CD14-positive monocyte (primary cell): ENCODE measurements around the gene LDLR. TPM values are rescaled to one million over a fixed set of nuclear protein-coding genes. Genes with fewer than 3 reads are reported as not detected.

ENCODE experiments used
- DNase-seq, 3 donors: peaks; one replicate each; pipeline ENCODE4 v3.0.0-alpha.2; 2011 to 2022
- H2AFZ ChIP-seq: 2 replicates; pipeline ENCODE4 v1.6.0; 2012; ENCODE audit warnings: mild to moderate bottlenecking, low read depth, low read length, inconsistent platforms; ENCODE audit not compliant: insufficient read depth, poor library complexity, severe bottlenecking
- H3K27ac ChIP-seq, 2 donors: 1 replicate in 1 of 2; 2 replicates in 1 of 2; pipeline ENCODE4 v1.5.1; 2012 to 2013; ENCODE audit warnings: low read length in 2 of 2, control low read depth in 1 of 2, inconsistent platforms in 1 of 2, low read depth in 1 of 2, mild to moderate bottlenecking in 1 of 2
- H3K27me3 ChIP-seq, 2 donors: one replicate each; pipeline versions ENCODE4 v1.6.0 to v1.6.1; 2011 to 2013; ENCODE audit warnings: low read length in 2 of 2; ENCODE audit not compliant: control insufficient read depth in 2 of 2, insufficient read depth in 2 of 2
- H3K36me3 ChIP-seq, 2 donors: replicated peaks in 1 of 2; 1 replicate in 1 of 2; 2 replicates in 1 of 2; pipeline versions ENCODE4 v1.5.1 to v1.6.1; 2012 to 2013; ENCODE audit warnings: low read length in 2 of 2, control low read depth in 1 of 2, inconsistent platforms in 1 of 2, mild to moderate bottlenecking in 1 of 2; ENCODE audit not compliant: insufficient read depth in 2 of 2, control insufficient read depth in 1 of 2
- H3K4me1 ChIP-seq, 2 donors: 1 replicate in 1 of 2; 2 replicates in 1 of 2; pipeline versions ENCODE4 v1.5.1 to v1.6.1; 2012 to 2013; ENCODE audit warnings: low read length in 2 of 2, control low read depth in 1 of 2, inconsistent platforms in 1 of 2, mild to moderate bottlenecking in 1 of 2, moderate library complexity in 1 of 2; ENCODE audit not compliant: insufficient read depth in 2 of 2, control insufficient read depth in 1 of 2
- H3K4me2 ChIP-seq: replicated peaks from 2 replicates; pipeline ENCODE3; 2012; ENCODE audit warnings: low read length, moderate library complexity, mild to moderate bottlenecking; ENCODE audit not compliant: poor library complexity, severe bottlenecking; ENCODE audit errors: extremely low read depth
- H3K4me3 ChIP-seq, 3 experiments: fragments of 200-600 bp in 1 of 3; sonication (generic) in 1 of 3; replicated peaks in 1 of 3; 1 replicate in 2 of 3; 2 replicates in 1 of 3; pipeline ENCODE4 v1.5.1; 2011 to 2013; ENCODE audit warnings: low read length in 3 of 3, mild to moderate bottlenecking in 3 of 3, control low read depth in 2 of 3, low read depth in 2 of 3, inconsistent platforms in 1 of 3, moderate library complexity in 1 of 3
- H3K79me2 ChIP-seq: 2 replicates; pipeline ENCODE4 v1.6.0; 2012; ENCODE audit warnings: mild to moderate bottlenecking, control low read depth, inconsistent platforms, low read length, moderate library complexity; ENCODE audit not compliant: insufficient read depth
- H3K9ac ChIP-seq: 2 replicates; pipeline ENCODE4 v1.6.0; 2017; ENCODE audit warnings: low read length, mild to moderate bottlenecking; ENCODE audit not compliant: insufficient read depth, poor library complexity, severe bottlenecking
- H3K9me3 ChIP-seq, 2 donors: replicated peaks in 1 of 2; 1 replicate in 1 of 2; 2 replicates in 1 of 2; pipeline versions ENCODE4 v1.5.1 to v1.6.1; 2012 to 2013; ENCODE audit warnings: low read length in 2 of 2, control low read depth in 1 of 2; ENCODE audit not compliant: control insufficient read depth in 1 of 2, insufficient read depth in 1 of 2
- H4K20me1 ChIP-seq: 2 replicates; pipeline ENCODE4 v1.6.0; 2012; ENCODE audit warnings: mild to moderate bottlenecking, low read length, control low read depth, moderate library complexity; ENCODE audit not compliant: insufficient read depth
- H3K27ac Mint-ChIP-seq, 7 donors: one replicate each; pipeline ENCODE4 v1.8.0; 2020; ENCODE audit warnings: mild to moderate bottlenecking in 7 of 7, mixed read lengths in 7 of 7, moderate library complexity in 6 of 7, inconsistent platforms in 2 of 7
- H3K27me3 Mint-ChIP-seq, 3 donors: one replicate each; pipeline ENCODE4 v1.8.0; 2021 to 2022; ENCODE audit warnings: low read depth in 3 of 3, mild to moderate bottlenecking in 3 of 3, mixed read lengths in 3 of 3, moderate library complexity in 3 of 3, inconsistent platforms in 1 of 3
- H3K36me3 Mint-ChIP-seq, 2 donors: one replicate each; pipeline ENCODE4 v1.8.0; 2020; ENCODE audit warnings: mixed read lengths in 2 of 2, inconsistent platforms in 1 of 2, mild to moderate bottlenecking in 1 of 2
- H3K4me1 Mint-ChIP-seq: one replicate; pipeline ENCODE4 v1.8.0; 2020; ENCODE audit warnings: mild to moderate bottlenecking, mixed read lengths
- H3K4me3 Mint-ChIP-seq, 2 donors: one replicate each; pipeline ENCODE4 v1.8.0; 2020; ENCODE audit warnings: mild to moderate bottlenecking in 2 of 2, mixed read lengths in 2 of 2, moderate library complexity in 1 of 2
- H3K9me3 Mint-ChIP-seq, 7 donors: one replicate each; pipeline ENCODE4 v1.8.0; 2020 to 2022; ENCODE audit warnings: mixed read lengths in 7 of 7, mild to moderate bottlenecking in 6 of 7, moderate library complexity in 6 of 7, inconsistent platforms in 2 of 7
- WGBS: methylation state at CpG from one replicate; pipeline ENCODE4 v1.1.5; 2013; ENCODE audit warnings: missing lambda C conversion rate; ENCODE audit not compliant: insufficient coverage; 5-methylcytosine and 5-hydroxymethylcytosine counted together
- intact Hi-C, 2 donors: fragments of 100-400 bp; cut with micrococcal nuclease; formaldehyde crosslinking; loops; one replicate each; pipeline versions ENCODE4 v1.15.0 to v1.15.1; 2023
- polyA plus RNA-seq, 3 donors: library from polyadenylated mRNA; depleted of rRNA in 1 of 3; unstranded in 2 of 3; stranded (reverse) in 1 of 3; fragments of 300-500 nt in 2 of 3; fragments of >200 nt in 1 of 3; fragmentation: Illumina TruSeq in 2 of 3; gene quantifications; 1 replicate in 2 of 3; 2 replicates in 1 of 3; pipeline ENCODE4 v1.2.3, GENCODE V29; 2012 to 2021
- TF ChIP-seq, protein P1 (sequence below): fragments of 200-600 bp; IDR thresholded peaks from one replicate; pipeline ENCODE4 v1.8.0; 2022; ENCODE audit warnings: antibody characterized with exemption, mild to moderate bottlenecking

Gene LDLR
- polyA plus RNA-seq, 3 donors: 14.3 to 21.2 (median 19.8) TPM

DNA sequence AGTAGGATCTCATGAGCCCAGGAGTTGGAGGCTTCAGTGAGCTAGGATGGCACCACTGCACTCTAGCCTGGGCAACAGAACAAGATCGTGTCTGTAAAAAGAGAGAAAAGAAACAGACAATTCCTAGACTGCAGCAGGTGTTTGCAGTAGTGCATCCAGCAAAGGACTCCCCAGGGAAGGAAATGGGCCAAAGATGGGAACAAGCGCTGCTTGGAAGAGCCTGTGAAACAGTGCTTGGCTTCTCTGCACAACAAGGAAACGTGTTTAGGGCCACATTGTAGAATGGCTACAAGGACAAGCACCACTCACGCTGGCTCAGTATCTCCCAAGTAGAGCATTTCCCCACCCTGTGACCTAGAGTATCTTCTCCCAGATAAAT lies 35.5 kb upstream of the LDLR start:
- Histone ChIP-seq H3K4me2 (no peak overlapping the region), H3K9ac (no peak overlapping the region), H3K27ac (no peak overlapping the region), H3K79me2 (no peaks in the 10 kb centered on the region), H3K27me3 (peaks cover 0 to 15% of the 10 kb centered on the region in 2 donors), H4K20me1 (peaks cover 30% of the 10 kb centered on the region), H3K4me1 (peaks cover 17 to 21% of the 10 kb centered on the region in 2 donors), H3K9me3 (no peaks in the 10 kb centered on the region), H3K4me3 (no peak overlapping the region), H2AFZ (no peak overlapping the region), H3K36me3 (peaks cover 19 to 54% of the 10 kb centered on the region in 2 donors)
- Mint-ChIP-seq H3K4me1 (peaks cover 21% of the 10 kb centered on the region), H3K27ac (no peak overlapping the region), H3K4me3 (no peak overlapping the region), H3K36me3 (peaks cover 49 to 79% of the 10 kb centered on the region in 2 donors), H3K27me3 (peaks cover 1 to 26% (median 16%) of the 10 kb centered on the region in 3 donors), H3K9me3 (no peaks in the 10 kb centered on the region)
- TF ChIP-seq, protein P1, sequence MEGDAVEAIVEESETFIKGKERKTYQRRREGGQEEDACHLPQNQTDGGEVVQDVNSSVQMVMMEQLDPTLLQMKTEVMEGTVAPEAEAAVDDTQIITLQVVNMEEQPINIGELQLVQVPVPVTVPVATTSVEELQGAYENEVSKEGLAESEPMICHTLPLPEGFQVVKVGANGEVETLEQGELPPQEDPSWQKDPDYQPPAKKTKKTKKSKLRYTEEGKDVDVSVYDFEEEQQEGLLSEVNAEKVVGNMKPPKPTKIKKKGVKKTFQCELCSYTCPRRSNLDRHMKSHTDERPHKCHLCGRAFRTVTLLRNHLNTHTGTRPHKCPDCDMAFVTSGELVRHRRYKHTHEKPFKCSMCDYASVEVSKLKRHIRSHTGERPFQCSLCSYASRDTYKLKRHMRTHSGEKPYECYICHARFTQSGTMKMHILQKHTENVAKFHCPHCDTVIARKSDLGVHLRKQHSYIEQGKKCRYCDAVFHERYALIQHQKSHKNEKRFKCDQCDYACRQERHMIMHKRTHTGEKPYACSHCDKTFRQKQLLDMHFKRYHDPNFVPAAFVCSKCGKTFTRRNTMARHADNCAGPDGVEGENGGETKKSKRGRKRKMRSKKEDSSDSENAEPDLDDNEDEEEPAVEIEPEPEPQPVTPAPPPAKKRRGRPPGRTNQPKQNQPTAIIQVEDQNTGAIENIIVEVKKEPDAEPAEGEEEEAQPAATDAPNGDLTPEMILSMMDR: no peak
- intact Hi-C loops: no loop called here
- DNase-seq: no peak
- WGBS: 97% methylated on average over 4 of the region's 4 CpGs

DNA sequence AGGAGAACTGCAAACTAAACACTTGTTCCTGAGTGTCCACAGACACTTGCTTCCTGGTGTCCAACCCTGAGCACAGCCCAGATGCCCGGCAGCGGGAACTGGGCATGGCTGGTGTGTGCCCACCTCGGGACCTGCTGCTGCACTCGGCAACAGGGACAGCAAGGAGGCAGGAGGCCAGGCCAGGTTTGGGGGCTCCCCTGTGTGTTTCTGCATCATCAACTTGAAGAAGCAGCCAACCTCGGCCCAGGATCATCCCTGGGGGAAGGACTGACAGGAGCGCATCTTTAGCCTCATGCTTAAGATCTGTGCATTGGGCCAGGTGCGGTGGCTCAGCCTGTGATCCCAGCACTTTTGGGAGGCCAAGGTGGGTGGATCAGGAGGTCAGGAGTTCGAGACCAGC lies 35.1 kb upstream of the LDLR start:
- Mint-ChIP-seq H3K27me3 (peaks cover 1 to 25% (median 16%) of the 10 kb centered on the region in 3 donors), H3K9me3 (no peaks in the 10 kb centered on the region), H3K27ac (no peak overlapping the region), H3K4me3 (no peak overlapping the region), H3K4me1 (peaks cover 17% of the 10 kb centered on the region), H3K36me3 (peaks cover 50 to 83% of the 10 kb centered on the region in 2 donors)
- H2AFZ ChIP-seq: no peak overlapping the region
- H3K36me3 ChIP-seq: peaks cover 19 to 57% of the 10 kb centered on the region in 2 donors
- H3K4me3 ChIP-seq: no peak overlapping the region
- peaks cover 0 to 15% of the 10 kb centered on the region in 2 donors for H3K27me3 ChIP-seq
- WGBS: 87% methylated on average over 5 of the region's 8 CpGs
- no peak overlapping the region for H3K4me2 ChIP-seq
- H4K20me1 ChIP-seq: peaks cover 28% of the 10 kb centered on the region
- peaks cover 13 to 17% of the 10 kb centered on the region in 2 donors for H3K4me1 ChIP-seq
- H3K79me2 ChIP-seq: no peaks in the 10 kb centered on the region
- no peak for DNase-seq
- intact Hi-C loops: no loop called here
- H3K27ac ChIP-seq: no peak overlapping the region
- H3K9ac ChIP-seq: no peak overlapping the region
- TF ChIP-seq, protein P1: no peak
- H3K9me3 ChIP-seq: no peaks in the 10 kb centered on the region
